GM21619 (cell line): ENCODE measurements around the gene SCAMP2.

Experiments used
- ATAC-seq: cut with Tn5 transposase; IDR thresholded peaks from one replicate; pipeline ENCODE4 v1.9.1; 2021; ENCODE audit not compliant: unreplicated experiment

Gene SCAMP2

DNA sequence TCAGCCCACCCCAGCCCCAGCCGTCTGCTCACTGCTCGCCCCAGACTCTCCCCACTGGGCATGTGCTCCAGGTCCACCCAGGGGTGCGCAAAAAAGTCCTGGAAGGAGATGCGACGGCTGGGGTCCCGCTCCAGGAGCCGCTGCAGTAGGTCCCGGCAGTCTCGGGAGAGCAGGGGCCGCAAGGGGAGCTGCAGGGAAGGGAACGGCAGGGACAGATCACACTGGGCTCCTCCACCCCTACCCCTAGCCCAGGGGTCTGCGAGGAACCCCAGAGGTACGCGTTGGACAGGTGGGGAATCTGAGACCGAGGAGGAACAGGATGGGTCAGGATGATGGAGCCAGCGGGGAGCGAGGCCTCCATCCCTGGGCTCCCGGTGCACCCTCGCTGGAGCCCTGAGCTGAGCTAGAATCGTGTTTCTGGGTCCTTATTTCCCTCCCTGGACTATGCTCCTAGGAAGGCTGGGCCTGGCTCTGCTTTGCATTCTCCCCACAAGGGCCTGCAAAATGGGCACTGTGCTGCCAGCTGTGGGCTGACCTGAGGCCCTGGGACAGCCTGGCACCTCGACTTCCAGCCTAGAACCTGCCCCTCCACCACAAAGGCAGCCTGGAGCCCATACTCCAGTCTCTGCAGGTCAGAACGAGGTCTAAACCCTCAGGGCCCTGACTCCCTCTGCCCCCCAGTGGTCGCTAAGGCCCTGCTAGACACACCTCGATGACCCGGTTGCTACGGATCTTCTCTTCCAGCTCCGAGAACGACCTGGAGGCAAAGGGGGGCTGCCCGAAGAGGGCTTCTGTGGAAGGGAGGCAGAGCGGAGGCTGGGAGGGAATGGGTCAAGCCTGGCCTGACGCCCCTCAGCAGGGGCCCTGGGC, 33.4 kb downstream of the SCAMP2 start:
- ATAC-seq, result no peak

DNA sequence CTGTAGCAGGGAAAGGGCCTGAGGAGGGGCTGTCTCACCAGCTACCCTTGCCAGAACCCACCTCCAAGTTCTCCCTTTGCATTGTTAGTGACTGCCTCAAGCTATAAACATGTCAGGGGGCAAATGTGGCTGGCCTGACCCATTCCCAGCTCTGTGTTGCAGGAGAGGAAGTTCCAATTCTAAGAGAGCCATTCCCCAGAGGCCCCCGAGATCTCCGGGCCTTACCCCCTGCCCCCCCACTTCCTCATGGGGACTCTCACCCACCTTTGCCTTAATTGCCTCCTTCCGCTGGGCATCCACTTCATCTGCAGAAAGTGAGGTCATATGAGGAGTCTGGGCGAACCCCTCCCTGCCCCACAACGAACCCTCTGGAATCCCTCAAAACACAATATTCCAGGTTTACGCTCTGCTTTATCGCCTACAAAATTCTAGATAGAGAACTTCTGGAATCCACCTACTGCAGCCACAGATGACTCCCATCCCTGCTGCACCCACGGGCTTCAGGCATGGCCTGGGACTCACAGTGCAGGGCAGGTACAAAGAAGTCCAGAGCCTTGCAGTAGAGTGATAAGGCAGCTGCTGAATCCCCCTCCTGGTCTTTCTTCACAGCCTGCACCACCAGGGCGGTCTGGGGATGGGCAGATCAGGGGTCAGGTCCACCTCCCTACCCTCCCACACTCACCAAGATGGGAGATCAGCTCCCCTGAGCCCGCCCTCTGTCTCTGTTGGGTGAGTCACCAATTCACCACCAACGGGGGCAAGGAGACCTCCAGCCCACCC, 34.2 kb downstream of the SCAMP2 start:
- ATAC-seq, result no peak

DNA sequence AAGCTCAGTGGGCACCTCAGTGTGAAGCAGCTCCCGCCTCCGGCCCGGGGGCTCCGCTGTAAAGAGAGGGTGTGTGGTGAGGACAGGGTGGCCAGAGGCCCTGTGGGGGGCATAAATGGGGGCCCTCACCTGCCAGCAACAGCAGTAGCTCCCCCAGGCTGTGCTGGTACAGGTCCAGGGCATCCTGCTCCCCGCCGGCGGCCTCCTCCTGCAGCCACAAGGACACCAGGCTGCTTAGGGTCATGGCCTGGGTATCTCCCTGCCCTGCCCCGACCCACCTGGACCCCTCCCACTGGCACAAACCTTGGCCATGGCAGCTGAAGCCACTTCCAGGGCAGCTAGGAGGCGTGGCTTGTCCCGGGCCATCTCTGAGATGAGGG, 35.0 kb downstream of the SCAMP2 start:
- ATAC-seq, result no peak

DNA sequence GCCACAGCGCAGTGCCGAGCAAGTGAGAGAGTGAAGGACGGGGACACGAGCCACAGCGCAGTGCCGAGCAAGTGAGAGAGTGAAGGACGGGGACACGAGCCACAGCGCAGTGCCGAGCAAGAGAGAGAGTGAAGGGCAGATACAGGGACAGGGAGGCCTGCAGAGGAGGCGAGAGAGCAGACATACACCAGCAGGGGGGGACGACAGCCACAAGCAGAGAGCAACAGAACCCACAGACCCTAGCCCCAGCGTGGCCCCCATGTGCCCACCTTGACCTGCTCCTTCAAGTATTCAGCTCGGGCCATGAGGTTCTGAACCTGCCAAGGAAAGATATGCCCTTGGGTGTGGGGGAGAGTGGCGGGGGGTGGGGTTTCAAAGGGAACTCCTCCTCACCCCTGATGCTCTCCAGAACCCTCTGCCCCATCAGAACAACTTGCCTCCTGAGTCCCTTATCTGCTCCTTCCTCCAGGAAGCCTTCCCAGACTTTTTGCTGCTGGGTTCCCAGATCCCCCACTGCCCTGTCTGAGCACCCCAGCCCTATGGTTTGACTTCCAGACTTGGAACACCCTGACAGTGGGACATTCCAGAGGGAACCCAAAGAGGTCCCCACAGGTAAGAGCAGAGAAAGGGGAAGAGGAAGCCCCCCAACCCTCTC, 35.6 kb downstream of the SCAMP2 start:
- ATAC-seq, result no peak

DNA sequence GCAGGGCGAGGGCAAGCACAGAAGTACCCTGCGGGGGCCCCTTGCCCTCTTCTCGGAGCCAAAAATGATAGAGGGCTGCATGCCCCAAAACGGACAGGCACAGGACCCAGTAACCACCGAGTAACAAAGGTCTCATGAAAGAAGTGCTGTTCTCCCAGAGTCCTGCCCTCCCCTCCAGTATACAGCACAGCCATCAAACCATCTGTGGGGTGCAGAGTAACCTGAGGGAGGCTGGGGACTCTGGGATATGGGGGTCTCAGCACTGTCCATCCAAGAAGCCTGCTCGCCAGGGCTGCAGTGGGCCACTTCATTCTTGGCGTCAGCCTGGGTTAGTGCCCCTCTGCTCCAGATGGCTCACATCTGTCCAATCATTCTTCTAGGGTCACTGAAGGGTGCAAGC, 36.3 kb downstream of the SCAMP2 start:
- no peak for ATAC-seq

DNA sequence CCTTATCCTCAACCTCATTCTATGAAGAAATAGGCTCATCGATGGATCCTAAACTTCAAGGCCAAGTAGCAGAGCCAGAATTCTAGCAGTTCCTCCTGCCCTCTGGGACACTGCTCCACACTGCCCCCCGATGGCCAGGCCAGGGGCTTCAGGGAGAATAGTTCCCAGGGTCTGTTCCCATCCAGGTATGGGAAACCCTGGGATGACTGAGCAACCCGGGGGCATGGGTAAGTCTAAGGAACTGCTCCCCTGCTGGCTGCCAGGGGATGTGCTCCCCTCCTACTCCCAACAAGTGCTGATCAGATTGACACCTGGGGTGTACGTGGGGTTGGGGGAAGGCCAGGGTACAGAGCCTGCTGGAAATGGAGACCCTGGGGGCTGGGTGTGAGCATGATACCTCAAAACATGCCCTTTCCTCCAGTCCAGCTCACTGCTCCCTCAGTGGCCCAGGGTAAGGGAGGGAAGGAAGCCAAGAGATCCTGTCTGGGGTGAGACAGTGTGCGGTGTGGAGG, 37.8 kb downstream of the SCAMP2 start:
- ATAC-seq, result no peak

DNA sequence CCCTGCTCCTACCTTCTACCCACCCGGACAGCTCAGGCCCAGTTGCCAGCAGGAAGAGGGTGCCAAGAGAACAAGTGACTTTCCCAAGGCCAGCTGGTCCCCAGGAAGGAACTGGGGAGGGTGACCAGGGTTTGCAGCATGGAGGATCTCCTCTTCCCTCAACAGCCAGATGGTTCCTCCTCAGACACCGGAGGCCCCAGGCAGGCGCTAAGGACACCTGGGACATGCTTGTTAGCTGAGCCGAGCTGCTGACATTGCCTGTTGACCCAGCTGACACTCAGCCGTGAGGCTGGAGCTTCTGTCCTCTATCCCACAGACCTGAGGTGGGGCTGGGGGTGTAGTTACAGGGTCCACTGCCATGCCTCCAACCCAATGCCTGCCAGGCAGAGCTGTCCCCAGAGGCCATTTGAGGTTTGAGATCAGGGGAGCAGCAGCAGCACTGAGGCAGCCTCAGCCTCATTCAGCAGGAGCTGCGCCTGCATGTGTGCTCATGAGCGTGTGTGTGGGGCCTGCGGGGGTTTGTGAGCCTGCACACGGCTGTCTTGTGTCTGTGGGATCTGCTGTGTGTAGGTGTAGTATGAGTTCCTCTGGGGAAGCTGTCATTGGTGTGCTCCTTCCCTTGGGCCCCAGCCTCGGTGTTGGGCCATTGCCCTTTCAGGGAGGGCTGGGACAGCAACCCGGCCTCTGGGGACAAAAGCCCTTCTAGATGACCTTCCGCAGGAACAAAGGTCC, 39.6 kb downstream of the SCAMP2 start:
- ATAC-seq, result no peak

DNA sequence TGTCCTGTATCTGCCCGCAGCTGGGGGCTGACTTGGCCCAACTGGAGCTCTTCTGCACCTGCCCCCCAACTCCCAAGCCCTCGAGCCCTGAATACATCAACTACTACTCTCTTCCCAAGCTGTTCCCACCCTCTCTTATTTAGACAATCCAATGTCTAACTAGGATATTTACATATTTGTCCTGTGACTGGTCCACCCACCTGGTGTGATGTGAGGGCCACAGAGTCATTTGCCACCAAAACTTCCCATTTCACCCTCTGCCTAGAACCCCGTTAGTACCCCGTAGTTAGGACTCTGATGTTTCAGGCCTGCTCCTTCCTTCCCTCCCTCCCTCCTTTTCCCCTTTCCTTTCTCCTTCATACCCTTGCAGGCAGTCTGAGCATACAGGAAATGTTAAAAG, 40.3 kb downstream of the SCAMP2 start:
- no peak for ATAC-seq

DNA sequence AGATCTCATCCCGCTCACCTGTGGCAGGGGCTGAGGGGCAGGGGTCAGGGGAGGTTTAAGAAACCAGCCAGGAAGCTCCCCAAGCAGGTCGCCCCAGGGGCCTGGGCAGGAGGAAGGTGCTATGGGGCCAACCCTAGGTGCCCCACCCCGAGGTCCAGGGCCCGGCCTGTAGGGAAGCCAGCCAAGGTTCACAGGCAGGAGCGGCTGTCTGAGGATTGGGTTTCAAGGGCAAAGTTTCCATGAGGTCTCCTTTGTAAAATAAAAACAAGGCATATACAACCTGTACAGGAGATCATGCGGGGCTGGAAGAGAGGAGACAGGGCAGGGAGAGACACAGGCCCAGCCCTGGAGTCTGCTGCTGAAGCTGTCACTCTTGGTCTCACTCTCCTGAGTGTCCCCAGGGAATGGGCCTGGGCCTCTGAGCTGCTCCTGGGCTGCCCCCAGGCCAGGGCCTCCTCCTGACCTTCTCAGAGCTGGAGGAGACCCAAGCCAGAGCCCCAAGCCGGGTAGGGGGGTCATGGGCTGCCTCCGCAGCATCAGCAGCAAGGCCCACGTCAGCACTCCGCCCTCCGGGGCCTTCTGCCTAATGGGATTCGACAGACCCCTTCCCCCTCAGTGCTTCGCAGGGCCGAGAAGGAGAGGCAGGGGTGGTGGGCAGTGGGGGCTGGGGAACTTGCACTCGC, 41.2 kb downstream of the SCAMP2 start:
- ATAC-seq, result no peak

DNA sequence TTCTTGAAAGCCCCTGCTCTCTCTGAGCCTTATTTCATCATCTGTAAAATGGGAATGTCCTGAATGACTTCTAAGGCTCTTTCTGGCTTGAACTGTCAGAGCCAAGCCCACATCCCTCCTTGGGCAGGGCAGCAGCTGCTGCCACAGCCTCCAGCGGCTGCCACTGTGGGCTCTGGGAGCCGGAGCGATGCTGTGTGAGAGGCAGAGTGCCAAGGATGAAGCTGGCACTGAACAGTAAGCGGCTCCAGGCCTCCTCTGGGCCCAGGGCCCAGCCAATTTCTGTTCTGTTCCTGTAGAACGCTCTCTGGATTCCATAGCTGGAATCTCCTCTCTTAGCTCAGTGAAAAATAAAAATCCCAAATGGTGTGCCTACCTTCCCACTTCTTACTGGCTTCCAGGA, 42.3 kb downstream of the SCAMP2 start:
- no peak for ATAC-seq

DNA sequence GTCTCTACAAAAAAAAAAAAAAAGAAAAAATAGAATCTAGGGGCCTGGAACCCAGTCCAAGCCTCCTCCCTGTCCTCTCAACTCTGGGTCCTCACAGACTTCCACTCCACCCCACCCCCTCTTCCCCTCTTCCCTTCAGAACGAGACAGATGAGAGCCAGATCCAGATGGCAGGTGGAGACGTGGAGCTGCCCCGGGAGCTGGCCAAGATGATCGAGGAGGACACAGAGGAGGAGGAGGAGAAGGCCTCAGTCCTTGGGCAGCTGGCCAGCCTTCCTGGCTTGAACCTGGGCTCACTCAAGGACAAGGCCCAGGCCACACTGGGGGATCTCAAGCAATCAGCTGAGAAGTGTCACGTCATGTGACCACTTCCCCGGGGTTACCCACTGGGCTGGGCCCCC, 43.2 kb downstream of the SCAMP2 start:
- no peak for ATAC-seq

DNA sequence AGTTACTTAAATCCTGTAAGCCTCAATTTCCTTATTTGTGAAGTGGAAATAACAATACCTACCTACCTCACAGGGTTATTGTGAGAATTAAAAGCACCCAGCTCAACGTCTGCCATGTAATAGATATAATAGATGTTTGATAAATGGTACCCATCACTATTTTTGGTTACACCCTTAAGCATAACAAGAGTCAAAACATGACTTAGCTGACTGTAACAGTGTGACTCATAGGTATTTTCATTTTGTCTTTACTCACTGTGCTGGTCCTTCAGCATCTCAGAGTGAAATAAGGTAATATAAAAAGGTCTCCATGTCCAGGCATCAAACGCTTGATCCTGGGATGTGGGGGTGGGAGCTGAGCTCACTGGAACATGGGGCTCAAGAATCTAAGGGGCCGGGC, 43.7 kb downstream of the SCAMP2 start:
- ATAC-seq, result no peak

DNA sequence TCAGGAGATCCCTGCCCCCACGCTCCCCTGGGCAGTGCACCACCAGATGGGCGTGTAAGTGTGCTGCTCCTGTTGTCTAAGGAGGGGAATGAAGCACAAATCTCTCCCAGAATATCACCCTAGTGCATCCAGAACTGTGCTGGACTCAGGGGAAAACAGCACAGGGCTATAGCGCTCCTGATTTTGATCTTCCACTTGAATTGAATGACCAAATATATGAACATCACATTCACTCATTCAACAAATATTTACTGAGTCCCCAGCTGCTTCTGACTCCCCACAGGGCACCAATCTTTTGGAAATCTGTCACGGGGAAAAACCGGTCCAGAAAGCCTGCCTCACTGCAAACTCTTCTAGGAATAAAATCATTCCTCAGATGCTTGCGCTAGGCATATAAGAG, 44.3 kb downstream of the SCAMP2 start:
- no peak for ATAC-seq

DNA sequence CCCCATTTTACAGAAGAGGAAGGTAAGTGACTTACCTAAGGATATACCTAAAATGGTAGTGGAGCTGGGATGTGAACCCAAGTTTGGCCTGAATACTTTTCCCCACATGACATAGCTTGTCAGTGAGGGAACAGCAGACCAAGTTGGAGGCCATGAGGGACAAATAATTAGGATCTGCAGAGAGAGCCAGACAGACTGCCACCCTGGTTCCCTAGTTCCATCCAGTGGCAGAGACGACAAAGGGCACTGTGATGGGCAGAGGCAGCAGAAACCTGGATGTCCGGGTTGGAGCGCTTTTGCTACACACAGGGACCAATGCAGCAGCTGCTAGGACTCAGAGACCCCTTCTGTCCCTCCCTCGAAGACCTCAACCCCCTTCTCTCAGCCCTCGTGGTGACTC, 45.6 kb downstream of the SCAMP2 start:
- no peak for ATAC-seq

DNA sequence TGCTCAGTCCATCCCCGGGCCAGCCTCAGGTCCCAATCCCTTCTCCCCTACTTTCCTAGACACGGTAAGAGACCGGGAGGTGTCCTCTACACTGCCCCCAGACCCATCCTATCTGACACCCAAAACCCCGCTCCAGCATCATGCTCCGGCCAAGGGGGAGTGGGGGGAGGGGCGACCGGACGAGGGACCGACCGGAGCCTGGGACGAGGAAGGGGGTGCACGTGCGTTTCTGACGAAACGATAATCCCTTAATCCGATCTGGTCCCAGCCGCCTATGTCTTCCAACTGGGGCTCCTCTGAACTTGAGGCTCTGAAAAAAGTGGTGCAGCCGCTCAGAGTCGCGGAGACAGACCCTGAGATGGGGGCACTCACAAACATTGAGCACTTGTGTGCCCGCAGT, 46.2 kb downstream of the SCAMP2 start:
- ATAC-seq, result no peak

DNA sequence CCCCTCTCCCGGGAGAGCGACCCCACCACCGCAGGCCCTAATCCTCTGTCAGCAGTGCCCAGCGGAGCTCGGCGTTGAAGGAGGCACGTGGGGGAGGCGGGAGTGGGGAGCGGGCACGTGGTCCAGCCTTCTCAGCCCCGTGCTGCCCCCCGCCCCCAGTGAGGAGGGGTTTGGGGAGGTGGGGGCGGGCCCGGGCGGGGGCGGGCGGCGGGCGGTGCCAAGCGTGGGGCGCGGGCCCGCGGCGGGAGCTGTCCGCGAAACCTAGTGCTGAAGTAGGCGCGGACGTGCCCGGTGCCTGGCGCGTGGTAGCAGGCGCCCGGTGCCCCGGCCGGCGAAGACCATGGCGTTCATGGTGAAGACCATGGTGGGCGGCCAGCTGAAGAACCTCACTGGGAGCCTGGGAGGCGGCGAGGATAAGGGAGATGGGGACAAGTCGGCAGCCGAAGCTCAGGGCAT, 46.8 kb downstream of the SCAMP2 start, which contains the start of gene CPLX3:
TSS of gene CPLX3 (plus strand) at position 264 of the 456 bp plus-strand sequence. CDS start at position 341, 77 bp downstream.
- no peak for ATAC-seq

DNA sequence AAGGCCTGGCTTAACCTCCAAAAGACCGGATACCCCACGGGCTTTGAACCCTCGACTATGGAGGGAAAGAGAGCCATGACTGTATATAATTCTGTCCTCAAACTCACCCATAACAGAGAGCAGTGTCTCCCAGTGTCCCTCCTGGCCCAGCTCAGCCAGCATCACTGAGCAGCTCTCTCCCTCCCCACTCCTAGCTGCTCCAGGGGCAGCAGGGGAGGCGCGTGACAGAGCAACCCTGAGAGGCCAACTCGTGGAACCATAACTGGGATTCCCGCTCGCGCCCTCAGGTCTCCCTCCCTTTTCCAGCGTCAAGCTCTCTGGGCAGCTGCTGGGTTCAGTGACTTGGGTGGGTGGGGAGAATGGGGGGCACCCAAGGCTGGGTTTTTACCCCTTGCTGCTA, 47.3 kb downstream of the SCAMP2 start:
- ATAC-seq, result no peak

DNA sequence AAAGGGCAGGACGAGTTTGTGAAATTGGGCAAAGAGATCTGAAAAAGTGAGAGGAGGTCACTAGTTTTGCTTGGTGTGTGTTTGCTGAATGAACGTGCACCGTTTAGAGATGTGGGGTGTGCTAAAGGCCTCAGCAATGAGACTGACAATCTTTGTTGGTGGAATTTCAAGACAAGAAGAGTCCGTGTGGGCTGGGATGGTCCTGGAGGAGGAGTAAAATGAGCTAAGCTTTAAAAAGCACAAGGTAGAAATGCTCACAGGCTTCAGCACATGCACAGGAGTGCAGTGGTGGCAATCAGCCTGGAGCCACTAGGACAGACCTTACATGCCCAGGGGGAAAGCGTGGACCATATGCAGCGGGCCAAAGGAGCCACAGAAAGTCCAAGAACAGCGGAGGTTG, 48.2 kb downstream of the SCAMP2 start:
- no peak for ATAC-seq

DNA sequence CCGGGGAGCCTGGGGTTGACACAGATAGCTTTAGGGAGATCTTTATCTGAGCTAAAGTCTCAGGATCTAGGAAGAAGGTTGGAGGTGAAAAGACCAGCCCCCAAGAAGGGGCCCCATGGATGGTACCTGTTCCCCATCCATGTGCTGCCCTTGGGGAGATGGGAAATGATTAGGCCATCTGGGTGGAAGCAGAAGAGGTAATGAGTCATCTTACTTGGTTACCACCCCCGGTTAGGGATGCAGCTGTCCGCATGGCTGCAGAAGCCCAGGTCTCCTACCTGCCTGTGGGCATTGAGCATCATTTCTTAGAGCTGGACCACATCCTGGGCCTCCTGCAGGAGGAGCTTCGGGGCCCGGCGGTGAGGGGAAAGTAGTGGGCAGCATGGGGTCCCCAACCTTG, 49.8 kb downstream of the SCAMP2 start:
- ATAC-seq, result no peak

DNA sequence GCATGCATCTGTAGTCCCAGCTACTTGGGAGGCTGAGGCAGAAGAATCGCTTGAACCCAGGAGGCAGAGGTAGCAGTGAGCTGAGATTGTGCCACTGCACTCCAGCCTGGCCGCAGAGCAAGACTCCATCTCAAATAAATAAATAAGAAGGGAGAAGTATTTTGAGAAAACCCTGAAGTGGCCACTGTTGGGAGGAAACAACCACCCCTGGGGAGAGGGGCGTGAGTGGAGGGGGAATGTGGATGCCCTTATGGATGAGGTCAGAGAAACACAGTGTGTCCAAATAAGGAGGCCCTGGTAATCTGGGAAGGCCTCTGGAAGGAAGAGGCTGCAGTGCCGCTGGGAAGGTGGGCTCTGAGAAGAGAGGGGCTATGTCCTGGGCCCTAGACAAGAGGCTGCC, 50.9 kb downstream of the SCAMP2 start:
- no peak for ATAC-seq
